ENCODE measurements around the gene DHRS4. TPM values are rescaled to one million over a fixed set of nuclear protein-coding genes. Genes with fewer than 3 reads are reported as not detected.

Gene DHRS4
- total and polyA plus RNA-seq, 2 experiments from 2014 or later, result 25.4 to 35.4 TPM

GRCh38 chr14:23916004-23916403, 37.6 kb upstream of the DHRS4 start:
- Histone ChIP-seq H3K27me3 (replicated peaks; ENCODE audit: insufficient read depth) (peaks cover 7% of the 10 kb centered on the region), H3K27ac (no peak overlapping the region), H3F3A (ENCODE audit: insufficient read depth) (no peaks in the 10 kb centered on the region), H2AFZ (no peak overlapping the region), H3K36me3 (ENCODE audit: low read depth) (no peaks in the 10 kb centered on the region), H3K4me3 (no peak overlapping the region), H3K9me3 (ENCODE audit: low read depth) (no peaks in the 10 kb centered on the region), H4K20me1 (ENCODE audit: insufficient read depth) (no peaks in the 10 kb centered on the region), H3K4me2 (ENCODE audit: unreplicated experiment) (no peak overlapping the region), H3K9me2 (ENCODE audit: insufficient read depth) (no peaks in the 10 kb centered on the region), H3K4me1 (ENCODE audit: insufficient read depth) (no peaks in the 10 kb centered on the region), H3K9ac (no peak overlapping the region), H3K79me2 (ENCODE audit: insufficient read depth) (no peaks in the 10 kb centered on the region)
- DNase-seq, result peak; percentile 43
- in situ Hi-C loops (cut with MboI), result loop anchor here (10.0 kb wide), 1 partner anchor 191 kb away; no protein-coding TSS in a partner anchor
- no peak for TF ChIP-seq EZH2 (IDR thresholded peaks at IDR 0.05; ENCODE audit: insufficient read depth, poor library complexity, severe bottlenecking)
- TF ChIP-seq EZH2phosphoT487 (IDR thresholded peaks at IDR 0.05; ENCODE audit: insufficient read depth, low read depth), result no peak
- WGBS, 2 experiments (ENCODE audit: low coverage in 1 of 2, low lambda C conversion rate in 2 of 2, missing lambda C conversion rate in 2 of 2), result 2 to 3% methylated on average over 3 of the region's 3 CpGs

DNA sequence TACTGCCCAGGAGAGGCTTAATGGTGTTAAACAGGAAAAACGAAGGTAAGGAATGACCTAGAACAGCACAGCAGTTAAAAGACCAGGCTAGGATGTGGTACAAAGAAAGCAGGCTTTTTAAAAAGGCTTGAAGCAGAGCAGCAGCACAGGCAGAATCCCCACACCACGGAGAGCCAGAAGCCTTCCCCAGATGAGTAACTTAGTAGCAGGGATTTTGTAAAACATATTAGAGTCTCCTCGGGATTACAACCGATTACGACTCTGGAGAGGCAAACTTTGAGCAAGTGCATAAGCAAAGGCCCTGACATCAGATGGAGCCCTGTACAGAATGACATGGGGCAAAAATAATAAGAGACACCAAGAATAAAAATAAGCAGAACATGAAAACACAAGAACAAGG, 37.1 kb upstream of the DHRS4 start:
- Histone ChIP-seq H3K79me2 (ENCODE audit: insufficient read depth) (no peaks in the 10 kb centered on the region), H3K9me2 (ENCODE audit: insufficient read depth) (no peaks in the 10 kb centered on the region), H3K4me2 (ENCODE audit: unreplicated experiment) (no peak overlapping the region), H3K27me3 (replicated peaks; ENCODE audit: insufficient read depth) (peaks cover 7% of the 10 kb centered on the region), H3K4me1 (ENCODE audit: insufficient read depth) (no peaks in the 10 kb centered on the region), H3K36me3 (ENCODE audit: low read depth) (no peaks in the 10 kb centered on the region), H3K27ac (no peak overlapping the region), H3K9me3 (ENCODE audit: low read depth) (no peaks in the 10 kb centered on the region), H2AFZ (no peak overlapping the region), H3K9ac (no peak overlapping the region), H3K4me3 (no peak overlapping the region), H3F3A (ENCODE audit: insufficient read depth) (no peaks in the 10 kb centered on the region), H4K20me1 (ENCODE audit: insufficient read depth) (no peaks in the 10 kb centered on the region)
- peak; percentile 3 for DNase-seq
- 2 to 3% methylated on average over 5 of the region's 5 CpGs for WGBS, 2 experiments (ENCODE audit: low coverage in 1 of 2, low lambda C conversion rate in 2 of 2, missing lambda C conversion rate in 2 of 2)
- in situ Hi-C loops (cut with MboI), result loop anchor here (10.0 kb wide), 1 partner anchor 192 kb away; no protein-coding TSS in a partner anchor
- TF ChIP-seq EZH2 (IDR thresholded peaks at IDR 0.05; ENCODE audit: insufficient read depth, poor library complexity, severe bottlenecking), result no peak

GRCh38 chr14:23922545-23922944, 31.0 kb upstream of the DHRS4 start:
- in situ Hi-C loops (cut with MboI), result no loop called here
- H3K9me2 ChIP-seq (ENCODE audit: insufficient read depth), result no peaks in the 10 kb centered on the region
- H3K36me3 ChIP-seq (ENCODE audit: low read depth), result no peaks in the 10 kb centered on the region
- no peak overlapping the region for H3K4me3 ChIP-seq
- 41 to 58% methylated on average over 1 of the region's 1 CpG for WGBS, 2 experiments (ENCODE audit: low coverage in 1 of 2, low lambda C conversion rate in 2 of 2, missing lambda C conversion rate in 2 of 2)
- H4K20me1 ChIP-seq (ENCODE audit: insufficient read depth), result no peaks in the 10 kb centered on the region
- no peaks in the 10 kb centered on the region for H3K79me2 ChIP-seq (ENCODE audit: insufficient read depth)
- TF ChIP-seq EZH2phosphoT487 (IDR thresholded peaks at IDR 0.05; ENCODE audit: insufficient read depth, low read depth) (no peak), EZH2 (IDR thresholded peaks at IDR 0.05; ENCODE audit: insufficient read depth, poor library complexity, severe bottlenecking) (no peak)
- H3F3A ChIP-seq (ENCODE audit: insufficient read depth), result no peaks in the 10 kb centered on the region
- no peaks in the 10 kb centered on the region for H3K4me1 ChIP-seq (ENCODE audit: insufficient read depth)
- H3K9ac ChIP-seq, result no peak overlapping the region
- H3K4me2 ChIP-seq (ENCODE audit: unreplicated experiment), result no peak overlapping the region
- no peak overlapping the region for H3K27ac ChIP-seq
- H2AFZ ChIP-seq, result no peak overlapping the region
- no peak for DNase-seq
- no peaks in the 10 kb centered on the region; the same call in 1 of the 2 replicates for H3K27me3 ChIP-seq (replicated peaks; ENCODE audit: insufficient read depth)
- no peaks in the 10 kb centered on the region for H3K9me3 ChIP-seq (ENCODE audit: low read depth)

- Histone ChIP-seq H3K4me3 (no peak overlapping the region), H3K9me3 (ENCODE audit: low read depth) (no peaks in the 10 kb centered on the region), H4K20me1 (ENCODE audit: insufficient read depth) (no peaks in the 10 kb centered on the region), H3K9ac (no peak overlapping the region), H2AFZ (no peak overlapping the region), H3K4me1 (ENCODE audit: insufficient read depth) (peaks cover 4% of the 10 kb centered on the region; the same call in 1 of the 2 replicates), H3K79me2 (ENCODE audit: insufficient read depth) (no peaks in the 10 kb centered on the region), H3K27me3 (replicated peaks; ENCODE audit: insufficient read depth) (no peaks in the 10 kb centered on the region), H3K9me2 (ENCODE audit: insufficient read depth) (no peaks in the 10 kb centered on the region), H3F3A (ENCODE audit: insufficient read depth) (peaks cover 5% of the 10 kb centered on the region; the same call in 1 of the 2 replicates), H3K27ac (no peak overlapping the region), H3K4me2 (ENCODE audit: unreplicated experiment) (no peak overlapping the region), H3K36me3 (ENCODE audit: low read depth) (no peaks in the 10 kb centered on the region)
- in situ Hi-C loops (cut with MboI), result no loop called here
- WGBS, 2 experiments (ENCODE audit: low coverage in 1 of 2, low lambda C conversion rate in 2 of 2, missing lambda C conversion rate in 2 of 2), result 83 to 85% methylated on average over 7 of the region's 7 CpGs
- no peak for DNase-seq
- no peak for TF ChIP-seq EZH2 (IDR thresholded peaks at IDR 0.05; ENCODE audit: insufficient read depth, poor library complexity, severe bottlenecking)
- TF ChIP-seq EZH2phosphoT487 (IDR thresholded peaks at IDR 0.05; ENCODE audit: insufficient read depth, low read depth), result no peak
Measured at GRCh38 chr14:23925523-23926075, 28.0 kb upstream of the DHRS4 start.
